Neural cell (in vitro differentiated cells): ENCODE results near the gene FCHO1. TPM values are rescaled to one million over a fixed set of nuclear protein-coding genes. Genes with fewer than 3 reads are reported as not detected.

Experiments used
- H2AFZ ChIP-seq: fragments of 200-600, 300-800 bp; sonication (generic), shearing (Covaris generic); 2 replicates; pipeline ENCODE4 v1.6.0; 2014; ENCODE audit warnings: low read depth, mild to moderate bottlenecking, antibody characterized with exemption, low read length, moderate library complexity
- H3F3A ChIP-seq: fragments of 200-600 bp; shearing (Covaris generic); 2 replicates; pipeline ENCODE4 v1.6.1; 2016; ENCODE audit warnings: mild to moderate bottlenecking, moderate library complexity, mixed read lengths, antibody characterized with exemption, low read length; ENCODE audit not compliant: insufficient read depth, poor library complexity, severe bottlenecking
- H3K27ac ChIP-seq: fragments of 200-600, 300-800 bp; sonication (generic), shearing (Covaris generic); 2 replicates; pipeline ENCODE4 v1.5.1; 2014; ENCODE audit warnings: mild to moderate bottlenecking, low read length, moderate library complexity
- H3K27me3 ChIP-seq: fragments of 300-800, 200-600 bp; sonication (generic), shearing (Covaris generic); 2 replicates; pipeline ENCODE4 v1.6.0; 2014; ENCODE audit warnings: mild to moderate bottlenecking, low read depth, low read length, moderate library complexity; ENCODE audit not compliant: insufficient read depth
- H3K36me3 ChIP-seq: fragments of 300-800, 200-600 bp; sonication (generic), shearing (Covaris generic); 2 replicates; pipeline ENCODE4 v1.5.1; 2014; ENCODE audit warnings: mild to moderate bottlenecking, antibody characterized with exemption, low read length, moderate library complexity; ENCODE audit not compliant: insufficient read depth
- H3K4me2 ChIP-seq: fragments of 300-800, 200-600 bp; sonication (generic), shearing (Covaris generic); 2 replicates; pipeline ENCODE4 v1.6.0; 2014; ENCODE audit warnings: mild to moderate bottlenecking, low read length
- H3K4me3 ChIP-seq: fragments of 300-800, 200-600 bp; sonication (generic), shearing (Covaris generic); 2 replicates; pipeline ENCODE4 v1.5.1; 2014; ENCODE audit warnings: mild to moderate bottlenecking, low read length, moderate library complexity
- H3K79me2 ChIP-seq: fragments of 200-600 bp; shearing (Covaris generic); replicated peaks from 2 replicates; pipeline ENCODE4 v1.6.0; 2014; ENCODE audit warnings: mild to moderate bottlenecking, low read length, moderate library complexity; ENCODE audit not compliant: insufficient read depth
- H3K9ac ChIP-seq: fragments of 300-800, 200-600 bp; sonication (generic), shearing (Covaris generic); 2 replicates; pipeline ENCODE4 v1.6.1; 2016; ENCODE audit warnings: mild to moderate bottlenecking, low read length, mixed read lengths
- H3K9me2 ChIP-seq: fragments of 200-600 bp; shearing (Covaris generic); 2 replicates; pipeline ENCODE4 v1.6.1; 2016; ENCODE audit warnings: mild to moderate bottlenecking, low read length, mixed read lengths; ENCODE audit not compliant: insufficient read depth
- H3K9me3 ChIP-seq: fragments of 200-600, 300-800 bp; sonication (generic), shearing (Covaris generic); 2 replicates; pipeline ENCODE4 v1.6.1; 2016; ENCODE audit warnings: mild to moderate bottlenecking, mixed run types, low read length, moderate library complexity, mixed read lengths
- H4K20me1 ChIP-seq: fragments of 200-600 bp; shearing (Covaris generic); 2 replicates; pipeline ENCODE4 v1.6.1; 2016; ENCODE audit warnings: mild to moderate bottlenecking, mixed run types; ENCODE audit not compliant: insufficient read depth
- EP300 ChIP-seq: fragments of 450-650 bp; conservative IDR thresholded peaks from 2 replicates; pipeline ENCODE4 v1.6.1; 2014; ENCODE audit warnings: antibody characterized with exemption, mild to moderate bottlenecking, moderate library complexity; ENCODE audit not compliant: poor library complexity, severe bottlenecking
- EZH2 ChIP-seq: fragments of 200-600, 300-800 bp; shearing (Covaris generic), sonication (generic); IDR thresholded peaks from 2 replicates; pipeline ENCODE4 v1.6.1; 2014; ENCODE audit warnings: antibody characterized with exemption, low read length, borderline replicate concordance, mild to moderate bottlenecking; ENCODE audit not compliant: insufficient read depth, poor library complexity, severe bottlenecking
- MXI1 ChIP-seq: fragments of 450-650 bp; conservative IDR thresholded peaks from 2 replicates; pipeline ENCODE4 v1.6.1; 2014; ENCODE audit warnings: antibody characterized with exemption, mild to moderate bottlenecking; ENCODE audit not compliant: poor library complexity, severe bottlenecking
- POLR2AphosphoS5 ChIP-seq: IDR thresholded peaks from 2 replicates; pipeline ENCODE4 v1.6.1; 2012
- RAD21 ChIP-seq: fragments of 450-650 bp; conservative IDR thresholded peaks from 2 replicates; pipeline ENCODE4 v1.6.1; 2014; ENCODE audit warnings: antibody characterized with exemption, mild to moderate bottlenecking, moderate library complexity
- SMC3 ChIP-seq: fragments of 450-650 bp; conservative IDR thresholded peaks from 2 replicates; pipeline ENCODE4 v1.6.1; 2014; ENCODE audit warnings: antibody characterized with exemption, mild to moderate bottlenecking, moderate library complexity; ENCODE audit not compliant: poor library complexity
- TAF1 ChIP-seq: IDR thresholded peaks from 2 replicates; pipeline ENCODE4 v1.6.1; 2012; ENCODE audit warnings: low read depth
- polyA plus RNA-seq: library from polyadenylated mRNA; depleted of rRNA; stranded (reverse); fragments of >200 nt; gene quantifications from 2 replicates; pipeline ENCODE4 v1.2.3, GENCODE V29; 2014
- TF ChIP-seq, protein P1 (sequence below): IDR thresholded peaks from 2 replicates; pipeline ENCODE4 v1.6.1; 2012; ENCODE audit warnings: borderline replicate concordance
- TF ChIP-seq, protein P2 (sequence below): fragments of 450-650 bp; IDR thresholded peaks from 2 replicates; pipeline ENCODE4 v1.5.1; 2014; ENCODE audit warnings: antibody characterized with exemption, mild to moderate bottlenecking, moderate library complexity; ENCODE audit not compliant: poor library complexity, severe bottlenecking

FCHO1 gene
- polyA plus RNA-seq, 1 donor from 2014 or later = 39.7 TPM

DNA sequence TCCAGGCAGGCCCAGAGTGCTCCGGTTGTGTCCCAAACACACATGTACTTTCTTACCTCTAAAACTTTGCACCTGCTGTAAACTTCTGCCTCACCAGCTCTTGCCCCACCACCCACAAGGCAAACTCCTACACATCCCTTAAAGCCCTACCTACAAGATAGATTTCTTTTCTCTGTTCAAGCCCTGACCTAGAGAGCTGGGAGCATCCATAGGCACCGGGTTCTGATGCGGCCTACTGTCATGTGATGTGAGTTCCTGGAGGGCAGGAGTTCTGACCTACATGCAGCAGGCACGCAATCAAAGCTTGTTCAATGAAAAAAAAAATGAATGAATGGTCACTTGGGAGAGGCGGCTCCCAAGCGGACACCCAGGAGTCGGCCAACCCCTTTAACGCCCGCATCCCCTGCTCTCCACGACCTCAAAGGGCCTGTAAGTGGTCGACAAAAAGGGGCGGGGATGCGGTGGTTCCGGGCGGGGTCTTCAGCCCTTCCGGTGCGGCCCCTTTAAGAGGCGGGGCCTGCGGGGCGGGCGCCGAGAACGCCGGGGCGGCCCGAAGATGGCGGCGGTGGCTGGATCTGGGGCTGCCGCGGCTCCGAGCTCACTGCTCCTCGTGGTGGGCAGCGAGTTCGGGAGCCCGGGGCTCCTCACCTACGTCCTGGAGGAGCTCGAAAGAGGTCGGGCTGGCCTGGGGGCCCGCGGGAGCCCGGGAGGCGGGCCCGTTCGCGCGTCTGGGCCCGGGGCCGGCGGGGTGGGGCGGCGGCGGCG, 32.1 kb upstream of the FCHO1 start, which contains the start of gene MAP1S:
Gene MAP1S, plus strand, starts transcription at position 534 of the 765 bp plus-strand sequence. Its CDS starts 23 bp downstream, at position 557.
- H3K9me3 ChIP-seq = no peaks in the 10 kb centered on the region
- H3K27me3 ChIP-seq = no peaks in the 10 kb centered on the region
- H3K79me2 ChIP-seq = peaks cover 23% of the 10 kb centered on the region
- no peaks in the 10 kb centered on the region for H4K20me1 ChIP-seq
- peak within 1 kb of the TSS; percentile 88 for H3K4me3 ChIP-seq
- peak within 1 kb of the TSS; percentile 60 for H3K27ac ChIP-seq
- peak within 1 kb of the TSS; percentile 93 for H2AFZ ChIP-seq
- TF ChIP-seq MXI1 = peak; percentile 60
- no peak for TF ChIP-seq SMC3
- peak; percentile 94 for TF ChIP-seq POLR2AphosphoS5
- TF ChIP-seq TAF1 = peak; percentile 75
- no peaks in the 10 kb centered on the region for H3K36me3 ChIP-seq
- H3K9ac ChIP-seq = peak within 1 kb of the TSS; percentile 86
- H3K9me2 ChIP-seq = no peaks in the 10 kb centered on the region
- H3K4me2 ChIP-seq = peak within 1 kb of the TSS; percentile 94
- H3F3A ChIP-seq = no peaks in the 10 kb centered on the region

DNA sequence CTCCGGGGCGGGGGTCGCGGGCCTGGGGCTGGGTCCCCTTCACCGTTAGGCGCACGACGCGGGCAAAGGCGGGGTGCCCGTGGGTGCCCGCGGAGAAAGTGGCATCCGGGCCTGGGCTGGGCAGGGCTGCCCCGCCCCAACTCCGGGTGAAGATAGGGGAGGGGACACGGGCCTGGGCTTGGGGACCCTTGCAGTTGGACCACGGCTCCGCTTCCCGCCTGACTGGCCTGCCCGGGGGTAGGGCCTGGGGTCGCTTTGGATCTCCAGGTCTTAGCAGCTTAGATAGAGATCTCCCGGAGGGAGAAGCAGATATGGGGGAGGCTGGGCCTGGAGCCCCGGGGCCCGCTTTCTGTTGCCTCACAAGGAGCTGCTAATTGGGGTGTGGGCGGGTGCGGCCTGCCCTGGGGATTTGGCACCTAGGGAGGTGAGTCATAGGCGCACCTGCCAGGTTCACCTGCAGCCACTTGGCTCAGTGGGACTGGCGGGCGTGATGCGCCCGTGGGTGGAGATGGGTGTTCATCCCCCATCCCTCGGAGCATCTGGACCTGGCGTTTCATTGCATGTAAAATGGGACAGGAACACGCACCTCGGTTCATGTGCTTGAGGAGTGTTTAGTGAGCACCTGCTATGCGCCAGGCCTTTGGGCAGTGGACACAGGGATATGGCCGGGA, 31.4 kb upstream of the FCHO1 start:
- Histone ChIP-seq H3K4me2 (peak overlapping the region; percentile 88), H3K9me2 (no peaks in the 10 kb centered on the region), H3F3A (no peaks in the 10 kb centered on the region), H3K9me3 (no peaks in the 10 kb centered on the region), H4K20me1 (peaks cover 4% of the 10 kb centered on the region), H2AFZ (no peak overlapping the region), H3K79me2 (peaks cover 23% of the 10 kb centered on the region), H3K36me3 (no peaks in the 10 kb centered on the region), H3K27ac (no peak overlapping the region), H3K27me3 (no peaks in the 10 kb centered on the region), H3K4me3 (peak overlapping the region; percentile 88), H3K9ac (peak overlapping the region; percentile 86)
- TF ChIP-seq EZH2 (no peak), POLR2AphosphoS5 (no peak), MXI1 (no peak), TAF1 (no peak), RAD21 (no peak), SMC3 (no peak), EP300 (no peak)
- TF ChIP-seq, protein P1, sequence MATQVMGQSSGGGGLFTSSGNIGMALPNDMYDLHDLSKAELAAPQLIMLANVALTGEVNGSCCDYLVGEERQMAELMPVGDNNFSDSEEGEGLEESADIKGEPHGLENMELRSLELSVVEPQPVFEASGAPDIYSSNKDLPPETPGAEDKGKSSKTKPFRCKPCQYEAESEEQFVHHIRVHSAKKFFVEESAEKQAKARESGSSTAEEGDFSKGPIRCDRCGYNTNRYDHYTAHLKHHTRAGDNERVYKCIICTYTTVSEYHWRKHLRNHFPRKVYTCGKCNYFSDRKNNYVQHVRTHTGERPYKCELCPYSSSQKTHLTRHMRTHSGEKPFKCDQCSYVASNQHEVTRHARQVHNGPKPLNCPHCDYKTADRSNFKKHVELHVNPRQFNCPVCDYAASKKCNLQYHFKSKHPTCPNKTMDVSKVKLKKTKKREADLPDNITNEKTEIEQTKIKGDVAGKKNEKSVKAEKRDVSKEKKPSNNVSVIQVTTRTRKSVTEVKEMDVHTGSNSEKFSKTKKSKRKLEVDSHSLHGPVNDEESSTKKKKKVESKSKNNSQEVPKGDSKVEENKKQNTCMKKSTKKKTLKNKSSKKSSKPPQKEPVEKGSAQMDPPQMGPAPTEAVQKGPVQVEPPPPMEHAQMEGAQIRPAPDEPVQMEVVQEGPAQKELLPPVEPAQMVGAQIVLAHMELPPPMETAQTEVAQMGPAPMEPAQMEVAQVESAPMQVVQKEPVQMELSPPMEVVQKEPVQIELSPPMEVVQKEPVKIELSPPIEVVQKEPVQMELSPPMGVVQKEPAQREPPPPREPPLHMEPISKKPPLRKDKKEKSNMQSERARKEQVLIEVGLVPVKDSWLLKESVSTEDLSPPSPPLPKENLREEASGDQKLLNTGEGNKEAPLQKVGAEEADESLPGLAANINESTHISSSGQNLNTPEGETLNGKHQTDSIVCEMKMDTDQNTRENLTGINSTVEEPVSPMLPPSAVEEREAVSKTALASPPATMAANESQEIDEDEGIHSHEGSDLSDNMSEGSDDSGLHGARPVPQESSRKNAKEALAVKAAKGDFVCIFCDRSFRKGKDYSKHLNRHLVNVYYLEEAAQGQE = no peak
- TF ChIP-seq, protein P2, sequence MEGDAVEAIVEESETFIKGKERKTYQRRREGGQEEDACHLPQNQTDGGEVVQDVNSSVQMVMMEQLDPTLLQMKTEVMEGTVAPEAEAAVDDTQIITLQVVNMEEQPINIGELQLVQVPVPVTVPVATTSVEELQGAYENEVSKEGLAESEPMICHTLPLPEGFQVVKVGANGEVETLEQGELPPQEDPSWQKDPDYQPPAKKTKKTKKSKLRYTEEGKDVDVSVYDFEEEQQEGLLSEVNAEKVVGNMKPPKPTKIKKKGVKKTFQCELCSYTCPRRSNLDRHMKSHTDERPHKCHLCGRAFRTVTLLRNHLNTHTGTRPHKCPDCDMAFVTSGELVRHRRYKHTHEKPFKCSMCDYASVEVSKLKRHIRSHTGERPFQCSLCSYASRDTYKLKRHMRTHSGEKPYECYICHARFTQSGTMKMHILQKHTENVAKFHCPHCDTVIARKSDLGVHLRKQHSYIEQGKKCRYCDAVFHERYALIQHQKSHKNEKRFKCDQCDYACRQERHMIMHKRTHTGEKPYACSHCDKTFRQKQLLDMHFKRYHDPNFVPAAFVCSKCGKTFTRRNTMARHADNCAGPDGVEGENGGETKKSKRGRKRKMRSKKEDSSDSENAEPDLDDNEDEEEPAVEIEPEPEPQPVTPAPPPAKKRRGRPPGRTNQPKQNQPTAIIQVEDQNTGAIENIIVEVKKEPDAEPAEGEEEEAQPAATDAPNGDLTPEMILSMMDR = no peak
